ENCODE data around the gene BCAS3. TPM values are rescaled to one million over a fixed set of nuclear protein-coding genes. Genes with fewer than 3 reads are reported as not detected.

The BCAS3 gene
- polyA plus RNA-seq, 1 donor from 2014 or later: 21.6 TPM

- no peak overlapping the region for H3K9ac ChIP-seq (ENCODE audit: low read length)
- no peak overlapping the region for H3K4me2 ChIP-seq (ENCODE audit: low read length)
- H3F3A ChIP-seq (ENCODE audit: insufficient read depth, low read length, poor library complexity, severe bottlenecking): no peaks in the 10 kb centered on the region
- TF ChIP-seq SMC3 (conservative IDR thresholded peaks at IDR 0.05; ENCODE audit: poor library complexity): no peak
- no peak for TF ChIP-seq CTCF (IDR thresholded peaks at IDR 0.05; ENCODE audit: poor library complexity, severe bottlenecking)
- TF ChIP-seq TAF1 (IDR thresholded peaks at IDR 0.05; ENCODE audit: low read depth): no peak
- TF ChIP-seq EP300 (conservative IDR thresholded peaks at IDR 0.05; ENCODE audit: poor library complexity, severe bottlenecking): no peak
- no peak for TF ChIP-seq EZH2 (IDR thresholded peaks at IDR 0.05; ENCODE audit: borderline replicate concordance, insufficient read depth, low read length, poor library complexity, severe bottlenecking)
- TF ChIP-seq RAD21 (conservative IDR thresholded peaks at IDR 0.05): no peak
- no peak for TF ChIP-seq POLR2AphosphoS5 (IDR thresholded peaks at IDR 0.05)
- no peak for TF ChIP-seq MXI1 (conservative IDR thresholded peaks at IDR 0.05; ENCODE audit: poor library complexity, severe bottlenecking)
- TF ChIP-seq, protein P1, sequence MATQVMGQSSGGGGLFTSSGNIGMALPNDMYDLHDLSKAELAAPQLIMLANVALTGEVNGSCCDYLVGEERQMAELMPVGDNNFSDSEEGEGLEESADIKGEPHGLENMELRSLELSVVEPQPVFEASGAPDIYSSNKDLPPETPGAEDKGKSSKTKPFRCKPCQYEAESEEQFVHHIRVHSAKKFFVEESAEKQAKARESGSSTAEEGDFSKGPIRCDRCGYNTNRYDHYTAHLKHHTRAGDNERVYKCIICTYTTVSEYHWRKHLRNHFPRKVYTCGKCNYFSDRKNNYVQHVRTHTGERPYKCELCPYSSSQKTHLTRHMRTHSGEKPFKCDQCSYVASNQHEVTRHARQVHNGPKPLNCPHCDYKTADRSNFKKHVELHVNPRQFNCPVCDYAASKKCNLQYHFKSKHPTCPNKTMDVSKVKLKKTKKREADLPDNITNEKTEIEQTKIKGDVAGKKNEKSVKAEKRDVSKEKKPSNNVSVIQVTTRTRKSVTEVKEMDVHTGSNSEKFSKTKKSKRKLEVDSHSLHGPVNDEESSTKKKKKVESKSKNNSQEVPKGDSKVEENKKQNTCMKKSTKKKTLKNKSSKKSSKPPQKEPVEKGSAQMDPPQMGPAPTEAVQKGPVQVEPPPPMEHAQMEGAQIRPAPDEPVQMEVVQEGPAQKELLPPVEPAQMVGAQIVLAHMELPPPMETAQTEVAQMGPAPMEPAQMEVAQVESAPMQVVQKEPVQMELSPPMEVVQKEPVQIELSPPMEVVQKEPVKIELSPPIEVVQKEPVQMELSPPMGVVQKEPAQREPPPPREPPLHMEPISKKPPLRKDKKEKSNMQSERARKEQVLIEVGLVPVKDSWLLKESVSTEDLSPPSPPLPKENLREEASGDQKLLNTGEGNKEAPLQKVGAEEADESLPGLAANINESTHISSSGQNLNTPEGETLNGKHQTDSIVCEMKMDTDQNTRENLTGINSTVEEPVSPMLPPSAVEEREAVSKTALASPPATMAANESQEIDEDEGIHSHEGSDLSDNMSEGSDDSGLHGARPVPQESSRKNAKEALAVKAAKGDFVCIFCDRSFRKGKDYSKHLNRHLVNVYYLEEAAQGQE (IDR thresholded peaks at IDR 0.05; ENCODE audit: borderline replicate concordance): no peak
- no peaks in the 10 kb centered on the region for H3K9me2 ChIP-seq (ENCODE audit: insufficient read depth, low read length)
- H3K27ac ChIP-seq (ENCODE audit: low read length): no peak overlapping the region
- no peaks in the 10 kb centered on the region for H3K36me3 ChIP-seq (ENCODE audit: insufficient read depth, low read length)
- H3K9me3 ChIP-seq (ENCODE audit: low read length): no peaks in the 10 kb centered on the region
- no peak overlapping the region for H3K4me3 ChIP-seq (ENCODE audit: low read length)
- H3K79me2 ChIP-seq (replicated peaks; ENCODE audit: insufficient read depth, low read length): no peaks in the 10 kb centered on the region
- H3K27me3 ChIP-seq (ENCODE audit: insufficient read depth, low read depth, low read length): no peaks in the 10 kb centered on the region
- no peaks in the 10 kb centered on the region for H4K20me1 ChIP-seq (ENCODE audit: insufficient read depth)
- no peak overlapping the region for H2AFZ ChIP-seq (ENCODE audit: low read depth, low read length)
These were observed 506.1 kb downstream of the BCAS3 start for GRCh38 chr17:61183793-61184192.

GRCh38 chr17:61185385-61185784, 507.7 kb downstream of the BCAS3 start:
- no peak overlapping the region for H3K4me3 ChIP-seq (ENCODE audit: low read length)
- H2AFZ ChIP-seq (ENCODE audit: low read depth, low read length): no peak overlapping the region
- H3F3A ChIP-seq (ENCODE audit: insufficient read depth, low read length, poor library complexity, severe bottlenecking): no peaks in the 10 kb centered on the region
- no peaks in the 10 kb centered on the region for H3K9me2 ChIP-seq (ENCODE audit: insufficient read depth, low read length)
- H3K79me2 ChIP-seq (replicated peaks; ENCODE audit: insufficient read depth, low read length): no peaks in the 10 kb centered on the region
- TF ChIP-seq SMC3 (conservative IDR thresholded peaks at IDR 0.05; ENCODE audit: poor library complexity) (no peak), TAF1 (IDR thresholded peaks at IDR 0.05; ENCODE audit: low read depth) (no peak), MXI1 (conservative IDR thresholded peaks at IDR 0.05; ENCODE audit: poor library complexity, severe bottlenecking) (no peak), EZH2 (IDR thresholded peaks at IDR 0.05; ENCODE audit: borderline replicate concordance, insufficient read depth, low read length, poor library complexity, severe bottlenecking) (no peak), POLR2AphosphoS5 (IDR thresholded peaks at IDR 0.05) (no peak), CTCF (IDR thresholded peaks at IDR 0.05; ENCODE audit: poor library complexity, severe bottlenecking) (no peak), EP300 (conservative IDR thresholded peaks at IDR 0.05; ENCODE audit: poor library complexity, severe bottlenecking) (no peak), RAD21 (conservative IDR thresholded peaks at IDR 0.05) (no peak)
- TF ChIP-seq, protein P1 (IDR thresholded peaks at IDR 0.05; ENCODE audit: borderline replicate concordance): no peak
- no peak overlapping the region for H3K4me2 ChIP-seq (ENCODE audit: low read length)
- no peaks in the 10 kb centered on the region for H3K9me3 ChIP-seq (ENCODE audit: low read length)
- H3K9ac ChIP-seq (ENCODE audit: low read length): no peak overlapping the region
- no peaks in the 10 kb centered on the region for H3K36me3 ChIP-seq (ENCODE audit: insufficient read depth, low read length)
- H4K20me1 ChIP-seq (ENCODE audit: insufficient read depth): no peaks in the 10 kb centered on the region
- no peaks in the 10 kb centered on the region for H3K27me3 ChIP-seq (ENCODE audit: insufficient read depth, low read depth, low read length)
- no peak overlapping the region for H3K27ac ChIP-seq (ENCODE audit: low read length)
